Cortex of kidney (tissue), 1 donor: ENCODE data around the gene AMER1.

Source experiments
- DNase-seq: peaks from one replicate; lab custom pipeline; 2025; lab: John Stamatoyannopoulos, UW

The AMER1 gene

DNA sequence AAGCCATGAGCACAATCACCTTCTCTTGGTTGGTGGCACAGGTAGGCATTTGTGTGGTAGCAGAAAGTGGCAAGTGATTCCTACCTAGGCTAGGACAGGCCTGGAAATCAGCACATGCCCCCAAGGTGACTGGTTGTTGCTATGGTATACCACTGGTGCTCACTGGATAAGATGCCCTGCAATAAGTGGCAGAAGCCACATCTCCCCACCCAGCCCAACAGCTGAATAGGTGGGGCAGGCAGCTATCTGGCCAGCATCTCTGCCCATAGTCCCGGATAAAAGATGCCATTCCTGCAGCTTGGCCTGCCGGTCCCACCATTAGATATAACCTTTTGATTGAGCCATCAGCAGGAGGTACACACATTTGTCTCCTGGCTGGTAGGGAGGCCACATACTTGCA lies 21.1 kb downstream of the AMER1 start:
- no peak for DNase-seq

DNA sequence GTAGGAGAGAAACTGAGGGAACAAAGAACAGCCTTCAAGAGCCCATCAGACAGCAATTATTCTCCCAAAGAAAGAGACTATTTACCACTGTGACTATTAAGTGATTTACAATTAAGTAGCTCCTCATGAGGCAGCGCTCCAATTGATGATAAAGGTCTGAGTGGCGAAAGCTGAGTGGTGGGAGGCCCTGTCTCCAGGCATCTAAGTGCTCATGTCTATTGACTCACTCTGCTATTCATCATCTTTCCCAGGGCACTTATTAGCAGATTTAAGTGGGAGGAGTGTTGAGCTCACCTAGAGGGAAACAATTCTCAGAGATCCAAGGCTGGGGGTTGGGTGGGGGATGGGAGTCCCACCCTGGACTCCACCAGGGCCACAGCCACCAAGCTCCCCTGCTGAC lies 23.3 kb downstream of the AMER1 start:
- DNase-seq = no peak

DNA sequence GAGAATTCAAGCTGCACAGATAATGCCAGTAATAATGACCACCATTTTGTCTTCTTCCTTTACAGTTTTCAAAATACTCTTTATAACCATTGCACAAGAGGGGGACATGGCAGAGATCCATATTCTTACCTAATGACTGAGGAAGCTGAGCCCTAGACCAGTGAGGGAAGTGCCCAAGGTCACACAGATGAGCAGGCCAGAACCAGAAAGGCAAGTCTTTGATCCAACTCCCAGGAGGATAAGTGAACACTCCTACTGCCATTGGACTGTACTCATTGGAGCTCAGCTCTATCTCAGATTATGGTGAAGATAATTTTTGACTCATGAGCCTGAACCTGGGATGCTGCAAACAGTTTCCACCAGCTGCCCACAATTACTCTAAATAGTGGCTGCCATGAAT lies 28.6 kb downstream of the AMER1 start:
- DNase-seq = no peak

DNA sequence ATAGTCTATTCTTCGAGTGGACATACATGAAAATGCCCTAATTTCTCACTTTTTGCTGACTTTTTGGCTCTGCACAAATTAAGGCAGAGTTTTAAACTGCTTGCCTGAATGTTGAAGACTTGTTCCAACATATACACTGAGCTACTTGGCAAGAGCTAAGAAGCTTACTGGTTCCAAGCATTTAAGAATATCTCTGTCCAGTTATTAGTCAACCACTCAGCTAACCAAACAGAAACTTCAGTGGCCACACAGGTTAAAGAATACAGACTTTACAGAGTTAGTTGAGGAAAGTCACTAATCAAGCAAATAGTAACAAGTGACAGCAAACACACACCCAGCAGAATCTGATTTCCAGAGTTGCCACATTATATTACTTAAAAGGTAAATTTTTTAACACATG lies 35.5 kb downstream of the AMER1 start:
- no peak for DNase-seq

DNA sequence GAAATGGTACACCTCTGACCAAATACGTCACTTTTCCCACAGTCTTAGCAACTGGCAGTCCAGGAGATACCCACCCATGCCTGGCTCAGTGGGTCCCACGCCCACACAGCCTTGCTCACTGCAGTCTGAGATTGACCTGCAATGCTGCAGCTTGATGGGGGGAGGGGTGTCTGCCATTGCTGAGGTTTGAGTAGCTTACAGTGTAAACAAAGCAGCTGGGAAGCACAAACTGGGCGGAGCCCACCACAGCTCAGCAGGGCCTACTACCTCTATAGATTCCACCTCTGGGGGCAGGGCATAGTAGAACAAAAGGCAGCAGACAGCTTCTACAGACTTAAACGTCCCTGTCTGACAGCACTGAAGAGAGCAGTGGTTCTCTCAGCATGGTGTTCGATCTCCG lies 52.7 kb downstream of the AMER1 start:
- no peak for DNase-seq

- DNase-seq = no peak
These were observed 53.6 kb downstream of the AMER1 start for GRCh38 chrX:64151911-64152310.

DNA sequence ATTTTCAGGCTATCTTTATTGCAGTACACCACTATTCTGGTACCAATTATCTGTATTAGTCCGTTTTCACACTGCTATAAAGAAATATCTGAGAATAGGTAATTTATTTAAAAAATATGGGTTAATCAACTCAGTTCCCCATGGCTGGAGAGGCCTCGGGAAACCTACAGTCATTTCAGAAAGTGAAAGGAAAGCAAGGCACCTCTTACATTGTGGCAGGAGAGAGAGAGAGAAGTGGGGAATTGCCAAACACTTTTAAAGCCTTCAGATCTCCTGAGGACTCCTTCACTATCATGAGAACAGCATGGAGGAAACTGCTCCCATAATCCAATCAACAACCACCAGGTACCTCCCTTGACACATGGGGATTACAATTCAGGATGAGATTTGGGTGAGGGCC lies 54.7 kb downstream of the AMER1 start:
- no peak for DNase-seq
